Upper lobe of left lung (tissue), 4 donors: Measurements from ENCODE around the gene PACS2.

Experiments used
- POLR2A ChIP-seq, 4 donors: fragments of 450-650 bp; IDR thresholded peaks; one replicate each; pipeline ENCODE4 v1.5.1; 2016 to 2017; ENCODE audit warnings: antibody characterized with exemption in 4 of 4, mild to moderate bottlenecking in 2 of 4
- POLR2AphosphoS5 ChIP-seq, 2 donors: sonication (generic); formaldehyde crosslinking; IDR thresholded peaks; one replicate each; pipeline ENCODE4 v1.5.1; 2017; ENCODE audit warnings: antibody characterized with exemption in 2 of 2
- TF ChIP-seq, protein P1 (sequence below), 6 experiments: fragments of 450-650 bp in 4 of 6; fragments of 200-600 bp in 2 of 6; sonication (generic) in 2 of 6; IDR thresholded peaks; one replicate each; pipeline ENCODE4 v1.5.1; 2016 to 2019; ENCODE audit warnings: antibody characterized with exemption in 6 of 6

DNA sequence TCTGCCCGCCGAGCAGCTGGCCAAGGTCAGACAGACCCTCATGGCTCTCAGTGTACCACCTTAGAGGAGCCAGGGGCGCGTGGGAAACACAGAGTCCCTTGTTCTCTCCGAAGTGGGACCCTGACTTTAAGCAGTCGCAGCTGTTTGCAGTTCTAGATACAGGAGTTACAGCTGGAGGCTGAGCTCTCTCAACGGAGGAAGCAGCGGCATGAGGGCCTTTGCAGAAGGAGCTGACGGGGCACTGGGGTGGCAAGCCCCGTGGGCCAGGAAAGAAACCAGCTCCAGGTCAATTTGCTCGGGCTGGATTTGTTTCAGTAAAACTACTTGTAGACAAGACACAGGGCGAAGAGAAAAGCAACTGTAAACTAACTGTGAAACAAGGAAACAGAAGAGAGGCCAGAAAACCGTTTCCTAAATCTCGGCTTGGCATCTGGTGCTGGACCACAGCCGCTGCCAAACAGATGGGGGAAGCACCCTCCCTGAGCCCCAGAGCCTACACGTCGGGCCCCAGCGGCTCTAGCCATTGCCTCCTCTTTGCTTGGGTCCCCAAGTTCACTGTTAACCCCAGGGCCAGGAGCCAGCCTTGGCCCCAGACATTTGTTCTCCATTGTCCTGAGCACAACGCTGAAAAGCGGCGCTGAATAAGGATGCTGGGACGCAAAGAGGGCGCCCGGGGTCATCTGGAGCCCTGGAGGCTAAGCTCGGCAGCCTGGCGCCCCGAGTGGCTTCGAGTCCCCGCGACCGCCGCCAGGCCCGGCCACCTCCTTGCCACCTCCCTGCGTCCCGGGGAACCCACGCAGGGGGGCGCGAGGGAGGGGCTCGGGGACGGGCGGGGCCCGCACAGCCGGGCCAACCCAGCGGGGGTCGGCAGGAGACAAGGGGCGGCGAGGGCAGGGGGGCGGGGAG, 914 bp upstream of the PACS2 start:
- TF ChIP-seq POLR2A (IDR thresholded peaks at IDR 0.05), result no peak
- no peak for TF ChIP-seq POLR2AphosphoS5 (IDR thresholded peaks at IDR 0.05)
- TF ChIP-seq, protein P1, sequence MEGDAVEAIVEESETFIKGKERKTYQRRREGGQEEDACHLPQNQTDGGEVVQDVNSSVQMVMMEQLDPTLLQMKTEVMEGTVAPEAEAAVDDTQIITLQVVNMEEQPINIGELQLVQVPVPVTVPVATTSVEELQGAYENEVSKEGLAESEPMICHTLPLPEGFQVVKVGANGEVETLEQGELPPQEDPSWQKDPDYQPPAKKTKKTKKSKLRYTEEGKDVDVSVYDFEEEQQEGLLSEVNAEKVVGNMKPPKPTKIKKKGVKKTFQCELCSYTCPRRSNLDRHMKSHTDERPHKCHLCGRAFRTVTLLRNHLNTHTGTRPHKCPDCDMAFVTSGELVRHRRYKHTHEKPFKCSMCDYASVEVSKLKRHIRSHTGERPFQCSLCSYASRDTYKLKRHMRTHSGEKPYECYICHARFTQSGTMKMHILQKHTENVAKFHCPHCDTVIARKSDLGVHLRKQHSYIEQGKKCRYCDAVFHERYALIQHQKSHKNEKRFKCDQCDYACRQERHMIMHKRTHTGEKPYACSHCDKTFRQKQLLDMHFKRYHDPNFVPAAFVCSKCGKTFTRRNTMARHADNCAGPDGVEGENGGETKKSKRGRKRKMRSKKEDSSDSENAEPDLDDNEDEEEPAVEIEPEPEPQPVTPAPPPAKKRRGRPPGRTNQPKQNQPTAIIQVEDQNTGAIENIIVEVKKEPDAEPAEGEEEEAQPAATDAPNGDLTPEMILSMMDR (IDR thresholded peaks at IDR 0.05), result no peak
